Retina (tissue), 1 donor: ENCODE data around the gene ADAMTSL3.
"Not testable (repeated sequence)": the region's sequence is repeated elsewhere in the genome, so short reads cannot be mapped to it uniquely, and the experiment has no call there.

Experiments
- DNase-seq: peaks from one replicate; pipeline ENCODE4 v3.0.0-alpha.2; 2016

ADAMTSL3 gene

GRCh38 chr15:83657549-83657948 lies 3.6 kb downstream of the ADAMTSL3 start:
- no peak for DNase-seq

- no peak for DNase-seq
Observed at GRCh38 chr15:83658430-83659416, 4.8 kb downstream of the ADAMTSL3 start.

GRCh38 chr15:83659417-83659812 lies 5.5 kb downstream of the ADAMTSL3 start:
- no peak for DNase-seq

- no peak for DNase-seq
Observed at GRCh38 chr15:83665480-83665879, 11.6 kb downstream of the ADAMTSL3 start.

GRCh38 chr15:83670672-83671229 lies 16.8 kb downstream of the ADAMTSL3 start:
- DNase-seq, result no peak

- no peak for DNase-seq
Observed at GRCh38 chr15:83671603-83672002, 17.7 kb downstream of the ADAMTSL3 start.

GRCh38 chr15:83673385-83673784 lies 19.5 kb downstream of the ADAMTSL3 start:
- no peak for DNase-seq

GRCh38 chr15:83682476-83683088 lies 28.7 kb downstream of the ADAMTSL3 start:
- no peak for DNase-seq

GRCh38 chr15:83685916-83686332 lies 32.0 kb downstream of the ADAMTSL3 start:
- DNase-seq, result no peak

GRCh38 chr15:83688201-83688600 lies 34.3 kb downstream of the ADAMTSL3 start:
- DNase-seq, result no peak

GRCh38 chr15:83690676-83691075 lies 36.8 kb downstream of the ADAMTSL3 start:
- no peak for DNase-seq

- DNase-seq, result no peak
Observed at GRCh38 chr15:83692746-83693581, 39.0 kb downstream of the ADAMTSL3 start.

GRCh38 chr15:83694015-83694414 lies 40.1 kb downstream of the ADAMTSL3 start:
- DNase-seq, result no peak

- no peak for DNase-seq
Observed at GRCh38 chr15:83694536-83694935, 40.6 kb downstream of the ADAMTSL3 start.

- no peak for DNase-seq
Observed at GRCh38 chr15:83695246-83695645, 41.3 kb downstream of the ADAMTSL3 start.

- DNase-seq, result no peak
Observed at GRCh38 chr15:83695901-83696425, 42.0 kb downstream of the ADAMTSL3 start.

GRCh38 chr15:83697716-83698115 lies 43.8 kb downstream of the ADAMTSL3 start:
- no peak for DNase-seq

GRCh38 chr15:83698294-83698693 lies 44.4 kb downstream of the ADAMTSL3 start:
- DNase-seq, result no peak

GRCh38 chr15:83699028-83699427 lies 45.1 kb downstream of the ADAMTSL3 start:
- DNase-seq, result no peak

GRCh38 chr15:83700082-83700481 lies 46.2 kb downstream of the ADAMTSL3 start:
- DNase-seq, result no peak

- not testable (repeated sequence) for DNase-seq
Observed at GRCh38 chr15:83702314-83702713, 48.4 kb downstream of the ADAMTSL3 start.

GRCh38 chr15:83708328-83708727 lies 54.4 kb downstream of the ADAMTSL3 start:
- no peak for DNase-seq

GRCh38 chr15:83709241-83709640 lies 55.3 kb downstream of the ADAMTSL3 start:
- DNase-seq, result no peak
